NCI-H2171 (cell line): ENCODE results near the gene ST3GAL5.

Experiments used
- DNase-seq: peaks from one replicate; lab custom pipeline; 2025; lab: John Stamatoyannopoulos, UW

Gene ST3GAL5

GRCh38 chr2:85790032-85790431 is 98.8 kb downstream of the ST3GAL5 start:
- no peak for DNase-seq

- no peak for DNase-seq
Observed at GRCh38 chr2:85789271-85789670, 99.5 kb downstream of the ST3GAL5 start.

- DNase-seq = no peak
Observed at GRCh38 chr2:85788603-85789002, 100.2 kb downstream of the ST3GAL5 start.

- no peak for DNase-seq
Observed at GRCh38 chr2:85787981-85788340, 100.8 kb downstream of the ST3GAL5 start.

GRCh38 chr2:85787282-85787980 is 101.4 kb downstream of the ST3GAL5 start:
- no peak for DNase-seq
